ENCODE data around the gene RMND1.

Gene RMND1

GRCh38 chr6:151413372-151414145 lies 38.4 kb downstream of the RMND1 start:
- TF ChIP-seq CTCF (IDR thresholded peaks at IDR 0.05; ENCODE audit: borderline replicate concordance, control extremely low read depth, extremely low read depth, insufficient read depth, missing control alignments): no peak
- in situ Hi-C loops (cut with MboI; ENCODE audit: low sequenced_read_pairs, unreplicated experiment): no loop called here
- DNase-seq (ENCODE audit: low spot score): no peak

DNA sequence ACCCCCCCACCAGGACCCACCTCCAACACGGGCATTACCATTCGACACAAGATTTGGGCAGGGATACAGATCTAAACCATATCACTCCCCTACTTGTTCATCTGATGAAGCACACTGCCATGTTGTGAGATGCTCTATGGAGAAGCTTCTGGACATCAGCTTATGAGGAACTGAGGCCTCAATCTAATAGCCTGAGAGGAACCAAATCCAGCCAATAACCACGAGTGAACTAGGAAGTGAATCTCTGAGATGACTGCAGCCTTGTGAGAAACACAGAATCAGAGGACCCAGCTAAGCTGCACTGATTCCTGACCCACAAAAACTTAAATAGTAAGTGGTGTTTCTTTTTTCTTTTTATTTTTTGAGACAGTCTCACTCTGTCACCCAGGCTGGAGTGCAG lies 39.0 kb downstream of the RMND1 start:
- no peak for DNase-seq (ENCODE audit: low spot score)
- in situ Hi-C loops (cut with MboI; ENCODE audit: low sequenced_read_pairs, unreplicated experiment): no loop called here
- no peak for TF ChIP-seq CTCF (IDR thresholded peaks at IDR 0.05; ENCODE audit: borderline replicate concordance, control extremely low read depth, extremely low read depth, insufficient read depth, missing control alignments)

DNA sequence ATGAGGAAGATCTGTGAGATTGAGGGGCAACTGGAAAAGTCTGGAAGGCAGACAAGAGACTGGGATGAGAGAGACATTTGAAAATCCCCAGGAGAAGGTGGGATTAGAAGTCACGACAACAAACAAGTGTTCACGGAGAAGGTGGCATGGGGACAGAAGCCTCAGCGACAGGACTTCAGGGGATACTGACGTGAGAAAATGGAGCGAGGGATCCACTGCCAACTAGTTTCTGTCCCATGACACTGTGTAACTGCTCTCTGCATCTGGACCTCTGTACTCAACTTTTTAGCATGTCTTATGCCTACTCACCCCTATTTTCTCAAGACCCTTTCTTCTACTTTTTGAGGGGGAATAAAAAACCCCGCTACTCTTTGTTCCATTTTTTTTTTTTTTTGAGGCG lies 42.2 kb downstream of the RMND1 start:
- DNase-seq (ENCODE audit: low spot score): no peak
- in situ Hi-C loops (cut with MboI; ENCODE audit: low sequenced_read_pairs, unreplicated experiment): no loop called here
- TF ChIP-seq CTCF (IDR thresholded peaks at IDR 0.05; ENCODE audit: borderline replicate concordance, control extremely low read depth, extremely low read depth, insufficient read depth, missing control alignments): no peak

DNA sequence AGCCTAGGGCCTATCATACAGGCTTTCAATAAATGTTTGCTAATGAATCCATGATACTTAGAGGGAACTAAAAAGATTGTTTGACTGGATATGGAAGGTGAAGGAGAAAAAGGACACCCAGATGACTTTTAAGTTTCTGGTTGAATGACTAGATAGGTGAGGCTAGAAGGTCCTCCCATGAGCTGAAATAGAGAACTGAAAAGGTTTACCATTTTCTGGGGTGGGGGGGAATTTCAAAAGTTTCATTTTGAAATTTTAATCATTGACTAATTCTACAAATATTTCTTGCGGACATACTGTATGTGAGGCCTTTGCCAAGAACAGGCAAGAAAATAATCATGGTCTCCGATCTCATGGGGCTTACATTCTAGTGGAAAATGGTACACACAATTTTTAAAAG lies 42.7 kb downstream of the RMND1 start:
- in situ Hi-C loops (cut with MboI; ENCODE audit: low sequenced_read_pairs, unreplicated experiment): no loop called here
- DNase-seq (ENCODE audit: low spot score): peak; percentile 44
- TF ChIP-seq CTCF (IDR thresholded peaks at IDR 0.05; ENCODE audit: borderline replicate concordance, control extremely low read depth, extremely low read depth, insufficient read depth, missing control alignments): no peak

DNA sequence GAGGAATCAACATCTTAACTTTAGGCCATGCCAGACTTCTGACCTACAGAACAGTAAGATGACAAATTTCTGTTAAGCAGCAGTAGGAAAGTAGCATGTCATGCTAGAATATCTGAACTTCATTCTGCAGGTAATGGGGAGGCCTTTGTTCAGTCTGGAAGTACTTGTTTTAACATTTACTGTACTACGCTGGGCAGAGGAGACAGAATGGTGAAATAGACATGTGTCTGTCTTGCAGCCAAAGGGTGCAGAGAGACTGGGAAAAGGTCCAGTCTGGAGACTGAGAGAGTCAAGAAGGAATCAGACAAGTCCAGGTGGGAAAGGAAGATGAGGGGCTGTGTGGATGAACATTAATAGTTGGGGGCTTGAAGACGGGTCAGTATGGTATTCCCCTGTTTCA lies 43.1 kb downstream of the RMND1 start:
- no peak for TF ChIP-seq CTCF (IDR thresholded peaks at IDR 0.05; ENCODE audit: borderline replicate concordance, control extremely low read depth, extremely low read depth, insufficient read depth, missing control alignments)
- no peak for DNase-seq (ENCODE audit: low spot score)
- in situ Hi-C loops (cut with MboI; ENCODE audit: low sequenced_read_pairs, unreplicated experiment): no loop called here

DNA sequence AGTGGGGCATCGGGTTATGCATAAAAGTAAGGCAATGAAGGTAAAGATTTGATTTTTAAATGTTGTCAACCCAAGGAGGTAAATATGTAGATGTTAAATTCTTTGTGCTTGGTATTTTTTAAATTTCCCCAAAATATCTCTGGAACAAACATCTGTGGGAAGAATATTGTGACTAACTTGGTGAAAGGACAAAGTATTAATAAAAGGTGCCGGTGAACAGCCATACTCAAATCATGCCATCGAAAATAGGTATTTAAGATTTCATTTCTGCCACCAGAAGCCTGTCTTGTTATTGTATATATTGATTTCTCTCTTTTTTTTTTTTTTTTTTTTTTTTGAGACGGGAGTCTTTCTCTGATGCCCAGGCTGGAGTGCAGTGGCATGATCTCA lies 48.0 kb downstream of the RMND1 start:
- TF ChIP-seq CTCF (IDR thresholded peaks at IDR 0.05; ENCODE audit: borderline replicate concordance, control extremely low read depth, extremely low read depth, insufficient read depth, missing control alignments): no peak
- no peak for DNase-seq (ENCODE audit: low spot score)
- in situ Hi-C loops (cut with MboI; ENCODE audit: low sequenced_read_pairs, unreplicated experiment): no loop called here

All from GM13976 (cell line).